Retina (tissue), 1 donor: ENCODE measurements around the gene UBR3.
"Not testable (repeated sequence)": the region's sequence is repeated elsewhere in the genome, so short reads cannot be mapped to it uniquely, and the experiment has no call there.

Experiments used
- DNase-seq: peaks from one replicate; pipeline ENCODE4 v3.0.0-alpha.2; 2016

Gene UBR3

DNA sequence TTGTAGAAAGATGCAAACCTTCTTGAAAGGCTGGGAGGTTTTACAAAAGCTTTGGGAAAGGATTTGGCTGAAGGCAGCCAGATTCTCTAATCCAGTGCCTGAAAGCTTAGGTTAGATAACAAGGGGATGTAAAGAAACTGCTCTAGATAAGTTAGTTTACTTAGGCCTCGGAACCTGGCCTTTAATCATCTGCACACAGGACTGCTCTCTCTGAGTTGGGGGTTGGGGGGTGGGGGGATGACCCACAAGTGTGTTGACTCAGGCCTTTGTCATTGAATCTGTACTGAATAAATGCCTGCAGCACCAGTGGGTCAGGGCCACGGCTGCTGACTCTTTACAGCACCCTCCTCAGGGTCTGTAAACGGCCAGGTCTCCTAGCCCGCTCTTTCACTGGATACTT, 292.1 kb downstream of the UBR3 start:
- DNase-seq: not testable (repeated sequence)

DNA sequence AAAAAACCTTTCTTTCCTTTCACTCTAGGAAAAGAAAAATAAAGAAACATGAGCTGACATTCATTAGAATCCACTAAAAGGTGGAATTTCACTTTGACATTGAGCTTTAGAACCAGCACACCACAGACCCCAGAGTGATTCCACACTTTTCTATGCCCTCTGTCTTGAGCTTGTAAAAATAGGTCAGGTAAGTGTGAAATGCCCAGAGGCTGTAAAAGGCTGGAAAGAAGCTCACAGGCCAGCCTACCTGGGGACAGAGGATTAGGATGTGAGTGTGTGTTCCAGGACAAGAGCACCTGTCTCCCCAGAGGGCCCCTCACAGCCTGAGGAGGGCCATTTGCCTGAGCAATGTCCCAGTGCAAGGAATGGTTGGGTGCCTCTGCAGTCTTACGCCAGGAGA, 294.4 kb downstream of the UBR3 start:
- DNase-seq: no peak

DNA sequence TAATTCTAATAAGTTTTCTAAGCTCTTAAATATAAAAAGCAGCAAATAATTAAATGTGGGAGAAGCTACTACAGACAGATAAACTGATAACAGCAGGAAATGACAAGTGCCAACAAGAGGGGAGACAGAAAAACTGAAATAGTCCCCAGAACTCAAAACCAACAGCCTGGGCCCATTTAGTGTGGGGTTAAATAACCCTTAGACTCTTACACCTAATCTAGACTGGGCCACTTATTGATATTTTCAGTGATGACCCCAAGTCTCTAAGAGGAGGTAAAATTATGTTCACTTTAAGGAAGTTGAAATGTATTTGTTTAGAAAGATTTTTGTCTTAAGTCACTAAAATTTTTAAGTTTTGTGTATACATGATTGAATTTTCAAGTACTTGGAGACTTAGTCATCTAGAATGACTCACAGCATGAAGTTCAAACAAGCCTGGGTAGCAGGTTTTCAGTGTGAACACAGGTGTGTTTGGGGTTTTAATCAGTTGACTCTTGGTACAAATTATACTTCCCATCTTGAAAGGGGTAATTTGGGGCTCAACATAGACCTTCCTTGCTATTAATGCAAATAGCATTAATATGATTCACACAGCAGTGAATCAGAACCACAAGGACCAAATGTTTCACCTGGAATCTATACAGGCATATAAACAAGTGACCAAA, 295.8 kb downstream of the UBR3 start:
- no peak for DNase-seq

DNA sequence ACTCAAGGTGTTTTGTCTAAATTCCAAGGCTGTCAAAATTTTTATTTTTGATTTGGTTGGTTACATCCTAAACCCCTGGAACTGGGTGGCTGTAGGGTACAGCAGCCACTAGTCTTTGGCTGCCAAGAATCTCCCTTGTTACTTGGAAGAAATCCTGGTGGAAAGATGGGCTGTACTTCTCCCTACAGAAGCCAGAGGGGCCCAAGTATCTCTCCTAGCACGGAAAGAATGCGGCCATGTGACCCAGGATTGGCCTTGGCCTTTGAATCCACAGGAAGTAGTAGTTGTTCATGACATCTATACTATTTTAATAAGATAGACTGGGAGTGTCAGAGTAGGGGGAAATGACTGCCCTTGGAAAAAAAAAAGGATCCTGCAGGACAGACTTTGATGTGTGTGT, 296.3 kb downstream of the UBR3 start:
- no peak for DNase-seq

DNA sequence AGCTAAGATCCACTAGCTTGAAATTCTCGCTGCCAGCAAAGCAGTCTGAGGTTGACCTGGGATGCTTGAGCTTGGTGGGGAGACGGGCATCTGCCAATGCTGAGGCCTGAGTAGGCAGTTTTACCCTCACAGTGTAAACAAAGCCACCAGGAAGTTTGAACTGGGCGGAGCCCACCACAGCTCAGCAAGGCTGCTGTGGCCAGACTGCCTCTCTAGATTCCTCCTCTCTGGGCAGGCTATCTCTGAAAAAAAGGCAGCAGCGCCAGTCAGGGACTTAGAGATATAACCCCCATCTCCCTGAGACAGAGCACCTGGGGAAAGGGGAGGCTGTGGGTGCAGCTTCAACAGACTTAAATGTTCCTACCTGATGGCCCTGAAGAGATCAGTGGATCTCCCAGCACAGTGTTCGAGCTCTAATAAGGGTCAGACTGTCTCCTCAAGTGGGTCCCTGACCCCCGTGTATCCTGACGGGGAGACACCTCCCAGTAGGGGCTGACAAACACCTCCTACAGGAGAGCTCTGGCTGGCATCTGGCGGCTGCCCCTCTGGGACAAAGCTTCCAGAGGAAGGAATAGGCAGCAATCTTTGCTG, 299.0 kb downstream of the UBR3 start:
- not testable (repeated sequence) for DNase-seq
